Activated CD4-positive, alpha-beta T cell treated with anti-CD3 and anti-CD28 coated beads, Interleukin-2, amount 50 U/mL, for 48 hours (primary cell): Measurements from ENCODE around the gene COMMD10.

Experiments
- DNase-seq, 2 experiments: peaks; one replicate each; pipeline ENCODE4 v3.0.0-alpha.2; 2020

COMMD10 gene

GRCh38 chr5:116296335-116297072 lies 211.7 kb downstream of the COMMD10 start:
- no peak for DNase-seq

GRCh38 chr5:116297296-116297814 lies 212.5 kb downstream of the COMMD10 start:
- no peak for DNase-seq

DNA sequence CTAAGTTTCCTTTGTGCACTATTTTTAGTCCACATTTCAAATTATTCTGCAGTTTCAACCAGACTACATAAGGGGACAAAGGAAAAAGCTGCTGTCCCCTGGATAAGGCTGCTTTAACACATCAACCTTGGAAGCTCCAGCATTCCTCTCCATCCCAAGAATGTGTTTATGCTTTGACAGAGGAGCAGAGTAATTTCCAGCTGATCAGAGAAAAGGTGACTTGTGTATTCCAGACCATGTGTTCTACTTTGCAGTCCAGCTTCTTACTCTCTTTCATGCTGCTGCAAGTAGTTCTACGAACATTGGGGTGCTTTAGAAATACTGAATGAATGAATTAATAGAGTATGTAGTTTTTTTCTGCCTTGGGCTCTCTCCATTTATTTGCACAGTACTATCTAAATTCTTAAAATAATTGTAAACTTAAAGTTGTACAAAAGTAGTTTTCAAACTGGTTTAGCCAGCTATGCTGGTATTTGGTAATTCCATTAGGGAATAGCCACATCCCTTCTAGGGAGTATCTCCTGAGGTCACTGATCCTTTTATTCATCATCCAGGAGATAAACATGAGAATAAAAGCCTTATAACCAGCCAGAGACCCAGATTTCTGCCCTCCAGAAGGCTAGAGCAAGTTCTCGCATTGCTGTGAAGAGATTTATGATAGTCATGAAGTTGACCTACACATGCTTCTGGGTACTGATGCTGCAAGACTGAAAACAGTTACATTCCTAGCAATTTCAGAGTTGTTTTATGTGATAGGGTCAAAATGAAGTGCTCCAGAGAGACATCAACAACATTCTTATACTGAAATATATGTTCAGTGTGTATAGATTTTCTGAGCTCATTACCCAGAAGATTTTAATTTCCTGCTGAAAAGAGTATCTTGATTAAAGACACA lies 215.2 kb downstream of the COMMD10 start:
- no peak for DNase-seq

DNA sequence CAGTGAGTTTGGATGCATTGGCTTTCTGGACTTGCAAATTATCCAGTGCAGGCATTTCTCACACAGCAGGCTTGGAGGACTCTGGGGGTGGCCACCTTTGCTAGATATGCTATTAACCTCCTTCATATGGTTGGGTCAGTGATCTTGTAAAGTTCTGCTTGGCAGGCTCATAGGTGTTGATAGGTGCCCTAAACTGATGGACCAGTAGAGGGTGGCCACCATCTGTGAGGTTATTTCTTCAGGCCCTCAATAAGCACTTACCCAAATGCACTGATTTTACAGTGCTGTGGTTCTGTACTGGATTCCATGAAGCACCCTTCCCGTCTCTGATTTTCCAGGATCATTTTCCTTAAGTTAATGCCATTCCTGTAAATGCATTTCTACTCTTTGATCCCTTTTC lies 216.3 kb downstream of the COMMD10 start:
- DNase-seq, result no peak

DNA sequence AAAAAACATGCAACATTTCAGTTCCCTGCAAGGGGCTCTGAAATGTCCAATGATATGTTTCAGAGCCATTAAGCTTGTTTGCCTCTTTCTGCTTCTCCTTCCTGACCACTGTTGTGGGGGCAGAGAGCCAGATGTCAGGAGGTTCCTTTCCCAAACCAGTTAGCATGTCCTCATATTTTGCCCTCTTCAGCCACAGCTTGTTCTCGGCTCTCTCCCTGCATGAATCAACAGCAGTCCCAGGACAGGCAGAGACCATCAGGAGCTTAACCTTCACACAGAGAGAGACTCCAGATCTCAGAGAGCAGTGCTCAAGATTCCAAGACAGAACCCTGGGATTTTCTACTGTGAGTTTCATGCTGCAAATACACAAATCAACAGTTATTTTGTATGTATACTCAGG lies 218.5 kb downstream of the COMMD10 start:
- no peak for DNase-seq

GRCh38 chr5:116303810-116304209 lies 219.0 kb downstream of the COMMD10 start:
- DNase-seq, result no peak

GRCh38 chr5:116305899-116306298 lies 221.1 kb downstream of the COMMD10 start:
- DNase-seq, result no peak

- no peak for DNase-seq
Observed at GRCh38 chr5:116306846-116307245, 222.0 kb downstream of the COMMD10 start.

DNA sequence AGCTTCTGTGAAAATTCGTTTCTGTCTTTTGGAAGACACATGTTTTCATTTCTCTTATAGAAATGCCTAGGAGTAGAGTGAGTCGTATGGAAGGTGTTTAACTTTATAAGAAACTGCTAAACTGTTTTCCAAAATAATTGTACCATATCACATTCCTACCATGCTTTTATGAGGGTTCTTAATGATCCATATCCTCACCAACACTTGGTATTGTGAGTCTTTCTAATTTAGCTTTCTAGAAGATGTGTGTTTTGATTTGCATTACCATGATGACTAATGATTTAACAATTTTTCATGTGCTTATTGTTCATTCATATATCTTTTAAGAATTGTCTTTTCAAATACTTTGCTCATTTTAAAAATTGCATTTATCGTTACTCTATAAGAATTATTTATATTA lies 223.6 kb downstream of the COMMD10 start:
- DNase-seq, result no peak

GRCh38 chr5:116313366-116313765 lies 228.5 kb downstream of the COMMD10 start:
- no peak for DNase-seq

DNA sequence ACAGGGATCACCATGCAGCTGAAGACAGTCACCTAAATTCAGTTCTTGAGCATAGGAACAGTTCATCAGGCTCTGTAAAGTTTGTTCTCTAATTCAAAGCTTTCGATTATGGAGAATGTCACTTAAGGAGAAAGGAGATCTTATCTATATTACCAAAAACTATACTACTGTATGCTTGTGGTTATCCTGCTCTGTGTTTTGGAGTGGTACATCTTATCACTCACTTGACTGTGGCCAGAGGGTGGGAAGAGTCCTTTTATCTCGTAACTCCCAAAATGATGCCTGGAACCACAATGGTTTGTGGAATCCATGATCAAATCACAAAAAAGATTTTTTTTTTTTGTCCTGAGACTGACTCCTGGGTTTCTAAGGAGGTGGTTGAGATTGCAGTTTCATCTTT lies 230.7 kb downstream of the COMMD10 start:
- peak in 1 of 2 experiments; percentile 5 for DNase-seq

DNA sequence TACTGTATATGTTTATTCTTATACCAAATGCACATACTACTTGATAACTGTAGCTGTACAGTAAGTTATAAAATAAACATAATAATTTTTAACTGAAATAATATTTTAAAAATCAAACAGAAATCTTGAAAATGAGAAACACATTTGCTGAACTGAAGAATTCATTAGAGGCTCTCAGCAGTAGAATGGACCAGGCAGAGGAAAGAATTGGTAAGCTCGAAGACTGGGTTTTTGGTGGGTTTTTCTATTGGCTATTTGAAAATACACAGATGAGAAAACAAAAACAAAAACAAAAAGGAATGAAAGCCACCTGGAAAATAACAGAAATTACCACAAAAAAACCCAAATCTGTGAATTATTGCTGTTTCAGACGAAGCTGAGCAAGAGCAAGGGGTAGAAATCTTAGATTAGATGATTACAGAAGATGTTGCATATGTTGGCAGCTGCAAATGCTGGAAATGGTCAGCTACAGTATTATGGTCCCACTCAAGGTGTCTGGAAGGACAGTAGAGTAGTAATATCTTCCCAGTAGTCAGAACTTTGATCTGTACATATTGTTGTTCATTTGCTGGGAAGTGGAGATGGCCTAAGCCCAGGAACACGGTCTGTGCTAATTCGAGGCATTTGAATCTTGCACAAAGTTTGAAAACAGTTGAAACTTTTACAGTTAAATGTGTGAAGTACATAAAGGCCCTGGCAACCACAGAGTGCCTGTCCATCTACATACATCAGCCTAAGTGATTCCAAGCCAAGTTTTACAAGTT lies 233.4 kb downstream of the COMMD10 start:
- DNase-seq, result no peak

DNA sequence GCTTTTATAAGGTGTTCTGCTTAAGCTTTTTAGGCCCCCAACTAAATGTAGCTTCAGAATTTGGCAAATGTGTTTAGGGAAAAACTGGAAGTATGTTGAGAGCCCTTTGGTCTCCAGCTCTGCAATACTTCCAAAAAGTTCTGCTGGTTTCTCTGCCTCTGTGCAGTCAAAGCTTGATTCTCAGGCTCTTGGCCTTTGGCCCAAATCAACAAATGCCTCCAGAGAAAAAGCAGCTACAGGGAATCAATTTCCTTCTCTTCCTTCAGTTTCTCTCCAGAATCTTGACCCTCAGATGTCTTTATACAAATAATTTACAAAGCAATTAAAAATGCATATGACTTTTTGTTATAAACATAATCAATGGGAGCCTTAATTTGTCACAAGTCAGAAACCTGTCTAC lies 235.7 kb downstream of the COMMD10 start:
- no peak for DNase-seq

DNA sequence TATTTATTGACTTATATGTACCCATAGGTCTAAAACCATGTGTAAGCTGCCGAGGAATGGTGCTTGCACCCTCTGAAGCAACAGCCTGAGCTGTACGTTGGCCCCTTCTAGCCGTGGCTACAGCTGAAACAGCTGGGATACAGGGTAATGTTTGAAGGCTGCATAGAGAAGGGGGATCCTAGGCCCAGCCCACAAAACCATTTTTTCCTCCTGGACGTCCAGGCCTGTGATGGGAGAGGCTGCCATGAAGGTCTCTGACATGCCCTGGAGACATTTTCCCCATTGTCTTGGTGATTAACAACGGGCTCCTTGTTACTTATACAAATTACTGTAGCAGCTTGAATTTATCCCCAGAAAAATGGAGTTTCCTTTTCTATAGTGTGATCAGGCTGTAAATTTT lies 244.7 kb downstream of the COMMD10 start:
- DNase-seq, result no peak

- DNase-seq, result no peak
Observed at GRCh38 chr5:116340799-116341198, 256.0 kb downstream of the COMMD10 start.
